Activated CD8-positive, alpha-beta memory T cell treated with anti-CD3 and anti-CD28 coated beads for 1 hour (primary cell): ENCODE data around the gene SUPT3H.

ENCODE experiments used
- DNase-seq, 2 donors: peaks; one replicate each; pipeline ENCODE4 v3.0.0-alpha.2; 2020; ENCODE audit warnings: low read depth in 1 of 2; ENCODE audit errors: extremely low read depth in 1 of 2

The SUPT3H gene

DNA sequence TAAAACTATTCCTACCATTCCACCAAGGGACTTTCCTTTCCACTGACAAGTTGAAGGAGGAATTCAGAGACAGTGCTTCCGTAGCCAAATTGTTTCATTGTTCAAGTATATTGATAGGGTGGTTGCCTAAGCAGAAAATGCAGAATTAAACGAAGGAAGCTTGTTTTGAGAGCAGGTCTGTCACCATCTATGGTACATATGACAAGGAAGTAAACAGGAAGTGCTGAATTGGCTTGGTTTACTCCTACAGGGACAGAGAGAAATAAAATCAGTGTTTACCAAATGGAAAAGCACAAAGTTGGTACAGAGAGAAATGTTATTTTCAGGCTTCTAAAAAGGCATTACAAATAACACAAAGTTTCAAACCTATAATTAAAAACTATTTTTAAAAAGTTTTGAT is 568.5 kb downstream of the SUPT3H start:
- no peak for DNase-seq

DNA sequence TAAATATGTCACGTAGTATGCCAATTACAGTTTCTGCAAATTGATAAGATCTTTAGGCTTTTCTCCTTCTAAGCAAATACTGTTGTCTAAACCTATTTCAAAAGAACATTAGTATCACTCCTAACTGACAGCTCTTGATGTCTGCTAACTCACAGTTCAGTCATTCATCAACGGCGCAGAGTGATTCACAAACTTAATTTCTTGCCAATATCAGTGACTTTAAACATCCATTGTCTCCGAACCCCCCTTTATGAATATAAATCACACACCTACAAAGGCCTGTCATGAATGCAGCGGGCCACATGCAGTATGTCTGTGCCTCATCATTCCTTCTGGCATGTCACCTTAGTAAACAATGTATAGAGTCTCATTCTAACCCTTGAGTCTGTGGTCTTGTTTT is 569.6 kb downstream of the SUPT3H start:
- no peak for DNase-seq

DNA sequence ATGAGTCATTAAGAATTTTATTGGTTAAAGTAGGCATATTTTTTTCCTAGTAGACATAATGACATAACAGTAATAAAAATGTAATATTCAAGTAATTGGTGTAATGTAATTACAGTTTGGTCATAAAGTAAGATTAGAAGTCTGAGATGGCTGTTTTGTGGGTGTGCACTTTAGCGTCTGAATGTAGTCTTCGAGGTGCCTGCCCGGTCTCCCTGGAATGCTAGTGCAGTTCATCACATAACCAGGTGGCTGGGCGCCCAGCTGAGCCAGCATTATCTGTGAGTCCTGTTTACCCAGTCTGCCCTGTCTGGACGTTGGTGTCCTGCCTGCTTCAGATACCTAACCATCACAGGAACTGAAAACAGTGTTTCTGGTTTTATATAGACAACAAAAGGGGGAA is 571.1 kb downstream of the SUPT3H start:
- DNase-seq: no peak

DNA sequence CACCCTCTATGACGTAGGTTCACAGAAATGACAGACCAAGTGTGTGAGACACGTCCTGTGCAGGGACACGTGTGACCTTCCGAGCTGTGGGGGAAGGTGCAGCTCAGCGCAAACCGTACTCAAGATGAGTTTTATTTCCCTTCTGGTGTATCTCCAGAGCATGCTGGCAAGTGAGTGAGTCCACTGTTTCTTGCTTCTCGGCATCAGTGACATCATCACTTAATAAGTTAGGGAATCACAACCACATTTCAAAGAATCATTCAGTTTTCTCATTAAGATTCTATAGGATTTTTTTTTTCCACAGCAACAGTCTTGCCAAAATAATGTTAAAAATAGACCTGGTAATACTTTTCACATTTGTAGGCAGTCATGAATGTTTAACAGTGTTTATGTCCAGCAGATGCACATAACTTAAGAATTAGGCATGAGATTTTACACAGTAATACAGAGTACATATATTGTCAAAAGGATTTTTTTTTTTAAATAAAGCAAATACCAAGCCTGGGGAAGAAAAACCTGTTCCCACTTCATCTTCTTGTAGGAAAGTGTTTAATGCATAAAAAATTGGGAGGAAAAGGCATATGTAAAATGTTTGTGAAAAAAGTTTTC is 572.4 kb downstream of the SUPT3H start:
- no peak for DNase-seq

DNA sequence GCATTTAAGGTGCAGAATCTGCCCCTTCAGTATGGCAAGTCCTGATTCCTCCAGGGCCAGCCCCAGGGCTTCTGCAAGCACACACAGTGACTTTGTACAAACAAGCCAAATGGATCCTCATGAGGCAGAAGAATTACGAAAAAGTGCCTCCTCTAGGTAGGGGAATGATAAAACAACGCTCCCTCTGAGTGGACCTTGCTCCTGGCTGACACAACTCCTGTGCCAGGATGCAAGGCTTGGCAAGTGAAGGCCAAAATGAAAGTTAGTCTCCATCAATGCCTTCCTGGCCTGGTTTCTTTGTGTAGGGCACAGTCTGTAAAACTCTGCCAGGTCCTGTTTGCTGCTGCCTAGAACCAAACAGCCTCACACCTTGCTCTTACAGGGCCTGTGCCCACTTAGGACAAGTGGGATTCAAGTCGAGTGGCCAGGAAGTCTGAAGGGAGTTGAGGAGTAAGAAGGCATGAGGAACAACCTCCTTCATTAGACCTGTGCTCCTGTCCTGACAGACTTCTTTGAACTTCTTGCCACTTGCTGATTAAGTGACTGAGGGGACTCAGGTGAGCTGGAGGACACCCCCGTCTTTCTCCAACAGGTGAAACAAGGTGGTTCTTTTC is 573.1 kb downstream of the SUPT3H start:
- DNase-seq: no peak

DNA sequence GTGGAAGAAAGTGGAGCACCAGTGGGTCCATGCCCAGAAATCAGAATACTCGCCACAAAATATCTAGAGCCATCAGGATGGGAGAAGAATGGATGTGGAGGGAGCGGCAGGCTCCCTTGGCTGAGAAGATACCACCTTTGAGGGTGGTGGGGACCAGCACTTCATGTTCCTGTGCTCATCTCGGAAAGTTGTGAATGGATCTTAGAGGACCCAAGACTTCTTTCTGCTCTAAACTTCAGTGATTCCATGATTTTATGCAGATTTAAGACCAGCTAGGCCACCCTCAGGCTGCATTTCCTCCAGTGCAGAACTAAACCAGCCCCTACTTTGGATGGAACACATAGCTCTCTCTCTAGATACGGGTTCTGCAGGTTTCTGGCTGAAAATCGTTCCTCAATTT is 573.7 kb downstream of the SUPT3H start:
- DNase-seq: no peak

DNA sequence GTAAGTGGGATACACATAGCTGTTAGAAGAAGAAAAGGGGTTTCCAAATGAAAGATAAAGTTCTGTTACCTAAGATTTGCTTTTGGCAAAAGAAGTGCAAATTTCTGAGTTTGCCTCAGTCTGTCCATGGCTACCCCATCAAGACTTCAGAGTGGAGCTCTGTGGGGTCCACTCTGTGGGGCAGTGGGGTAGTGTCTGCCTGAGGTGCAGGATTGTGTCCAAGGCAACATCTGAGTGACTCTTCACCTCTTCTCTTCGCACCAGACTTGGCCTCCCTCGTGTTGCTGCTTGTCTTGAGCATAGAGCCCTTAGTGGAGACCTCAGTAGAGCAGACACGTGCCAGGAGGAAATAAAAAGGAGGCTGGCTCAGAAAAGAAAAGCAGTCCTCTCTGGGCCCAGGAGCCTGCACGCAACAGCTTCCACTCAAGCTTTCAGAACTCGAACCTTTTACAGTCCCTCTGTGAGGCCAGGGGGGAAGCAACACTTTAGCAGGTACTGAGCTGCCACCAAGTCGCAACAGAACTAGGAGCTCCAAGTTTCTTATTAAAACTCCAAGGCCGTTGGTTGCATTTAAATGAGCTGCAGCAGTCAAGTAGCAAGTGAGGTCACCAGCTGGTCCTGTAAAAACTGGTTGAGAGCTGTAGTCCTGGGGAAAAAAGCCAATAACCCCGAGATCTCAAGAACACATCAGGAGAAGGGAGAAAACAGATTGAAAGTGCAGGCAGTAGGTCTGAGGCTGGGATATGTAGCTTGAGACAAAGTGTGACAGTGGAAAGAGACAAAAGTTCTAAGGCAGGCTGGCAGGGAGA is 576.7 kb downstream of the SUPT3H start:
- DNase-seq: no peak

DNA sequence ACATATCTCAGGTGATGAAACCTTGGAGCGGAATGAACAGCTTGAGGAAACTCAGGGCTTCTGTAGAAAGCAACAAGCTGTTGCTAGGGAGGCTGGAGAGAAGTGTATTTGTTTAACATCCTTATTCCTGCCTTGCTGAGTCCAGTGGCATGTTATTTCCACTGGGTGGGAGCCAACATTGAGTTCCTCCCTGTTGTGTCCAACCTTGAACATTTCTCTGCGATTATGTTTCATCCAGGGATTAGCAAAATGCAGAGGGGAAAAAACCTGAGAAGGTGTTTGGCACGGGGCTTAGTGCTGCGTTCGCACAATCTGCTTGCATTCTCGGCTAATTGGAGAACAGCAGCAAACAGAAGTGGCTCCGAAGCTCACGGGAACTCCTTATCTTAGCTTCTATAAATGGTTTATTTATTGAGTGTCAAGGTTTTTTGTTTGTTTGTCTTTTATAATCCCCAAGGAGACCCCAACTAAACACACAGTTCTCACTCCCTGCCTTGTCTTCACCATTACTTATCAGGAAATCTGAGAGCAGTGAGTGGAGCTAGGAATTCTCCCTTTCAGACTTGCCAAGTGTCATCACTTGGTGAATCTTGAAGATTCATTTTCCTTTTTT is 577.5 kb downstream of the SUPT3H start:
- no peak for DNase-seq

DNA sequence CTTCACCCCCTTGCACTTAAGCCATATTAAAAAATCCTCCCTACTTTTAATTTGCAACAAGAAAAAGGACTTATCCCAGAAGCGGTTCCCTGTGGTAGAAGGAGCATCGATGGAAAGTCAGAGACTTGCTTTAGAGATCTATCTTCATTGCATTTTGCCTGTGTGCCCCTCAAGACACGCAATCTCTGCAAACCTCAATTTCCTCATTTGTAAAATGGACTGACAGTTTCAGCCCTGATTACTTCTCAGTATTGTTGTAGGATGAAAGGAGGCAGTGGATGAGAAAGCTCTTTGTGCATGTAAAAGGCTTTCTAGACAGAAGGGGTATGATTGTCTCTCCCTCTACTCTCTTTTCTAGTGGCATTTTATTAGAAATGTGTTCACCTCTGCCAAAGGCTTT is 580.0 kb downstream of the SUPT3H start:
- no peak for DNase-seq

DNA sequence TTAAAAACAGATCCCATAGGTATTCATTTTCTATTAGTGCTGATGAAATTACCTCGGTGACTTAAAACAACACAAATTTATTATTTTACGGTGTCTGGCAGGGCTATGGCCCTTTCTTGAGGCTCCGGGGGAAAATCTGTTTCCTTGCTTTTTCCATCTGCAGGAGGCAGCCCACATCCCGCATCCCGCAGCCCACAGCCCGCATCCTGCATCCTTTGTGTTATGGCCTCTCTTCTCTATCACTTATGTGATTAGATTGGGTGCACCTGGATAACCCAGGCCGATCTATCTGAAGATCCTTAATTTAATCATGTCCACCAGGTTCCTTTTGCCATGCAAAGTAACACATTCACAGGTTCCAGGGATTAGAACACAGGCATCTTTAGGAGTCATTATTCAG is 582.4 kb downstream of the SUPT3H start:
- DNase-seq: no peak

DNA sequence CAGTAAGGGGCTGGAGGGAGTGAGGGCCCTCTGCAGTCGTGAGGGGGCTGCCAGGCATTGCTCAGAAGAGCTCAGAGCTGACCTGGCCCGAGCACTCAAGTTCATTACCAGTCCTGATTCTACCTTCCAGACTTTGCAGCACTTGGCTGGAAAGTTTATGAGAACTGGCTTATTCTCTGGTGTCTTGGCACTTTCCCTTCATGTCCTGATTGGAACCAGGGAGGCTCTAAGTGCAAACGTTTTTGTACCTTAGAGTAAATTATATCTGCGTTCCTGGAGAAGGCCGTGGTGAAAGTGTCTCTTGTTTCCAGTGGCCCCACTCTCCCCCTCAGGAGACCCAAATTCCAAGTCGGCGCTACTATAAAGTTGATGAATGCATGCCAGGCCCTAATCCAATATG is 587.9 kb downstream of the SUPT3H start:
- DNase-seq: no peak

DNA sequence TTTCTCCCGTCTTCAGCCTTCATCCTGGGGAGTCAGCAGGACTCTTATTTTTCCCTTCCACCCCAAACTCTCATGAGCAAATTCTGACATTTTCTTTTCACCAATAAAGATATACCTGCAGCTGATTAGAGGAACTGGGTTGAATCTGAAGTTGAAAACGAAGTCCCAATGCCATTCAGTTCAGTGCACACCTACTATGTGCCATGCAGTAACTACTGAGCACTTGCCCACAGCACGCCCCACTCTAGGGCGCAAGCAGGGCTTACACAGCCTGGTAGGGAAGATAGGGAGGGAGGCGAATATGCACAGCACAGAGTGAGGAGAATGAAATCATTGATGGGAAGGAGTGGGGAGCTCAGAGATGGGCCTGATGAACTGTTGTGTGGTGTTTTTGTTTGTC is 588.7 kb downstream of the SUPT3H start:
- DNase-seq: no peak

DNA sequence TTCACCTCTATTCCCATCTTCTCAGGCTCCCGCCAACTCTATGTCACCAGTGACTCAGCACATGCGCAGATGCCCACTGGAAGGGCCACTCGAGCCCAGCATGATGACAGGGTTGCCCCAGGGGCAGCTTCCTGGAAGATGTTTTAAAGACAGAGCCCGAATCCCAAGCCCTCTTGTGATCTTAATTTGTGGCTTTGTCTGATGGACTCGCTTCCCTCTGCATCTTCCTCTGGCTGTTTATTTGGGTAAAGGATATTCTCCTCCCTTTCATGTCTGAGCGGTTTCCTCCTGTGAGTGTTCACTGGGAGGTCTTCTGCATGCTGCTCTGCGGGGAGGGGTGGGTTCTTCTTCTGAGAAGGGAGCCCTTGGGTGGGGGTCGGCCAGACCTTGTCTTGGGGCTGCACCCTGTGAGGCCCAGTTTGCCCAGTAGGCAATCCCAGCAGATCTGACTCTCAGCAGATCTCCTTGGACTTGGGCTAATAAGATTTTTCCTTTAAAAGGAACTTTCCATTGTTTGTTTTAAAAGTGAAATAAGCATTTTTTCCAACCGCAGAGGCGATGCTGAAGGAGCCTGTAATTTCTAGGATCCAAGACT is 589.2 kb downstream of the SUPT3H start:
- DNase-seq: no peak

DNA sequence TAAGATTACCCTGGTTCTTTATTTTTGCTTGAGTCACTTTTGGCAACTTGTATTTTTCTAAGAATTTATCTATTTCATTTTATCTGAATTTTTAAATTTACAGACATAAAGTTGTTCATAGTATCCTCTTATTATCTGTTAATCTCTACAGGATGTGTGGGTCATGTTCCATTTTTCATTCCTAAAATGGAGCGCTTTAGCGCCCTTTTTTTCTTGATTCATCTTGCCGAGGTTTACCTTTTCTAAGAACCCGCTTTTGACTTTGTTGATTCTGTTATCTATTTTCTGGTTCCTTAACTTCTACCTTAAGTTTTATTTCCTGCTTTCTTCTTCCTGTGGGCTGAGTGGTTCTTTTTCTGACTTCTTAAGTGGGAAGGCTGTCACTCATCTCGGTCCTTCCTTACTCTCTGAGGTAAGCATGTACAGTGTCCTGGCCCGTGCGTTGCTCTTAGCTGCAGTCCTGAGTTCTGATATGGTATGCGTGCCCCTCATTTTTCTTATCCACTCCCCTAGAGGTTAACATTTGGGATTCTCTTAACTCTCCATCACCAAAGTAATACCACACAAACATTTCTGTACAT is 590.4 kb downstream of the SUPT3H start:
- DNase-seq: no peak

DNA sequence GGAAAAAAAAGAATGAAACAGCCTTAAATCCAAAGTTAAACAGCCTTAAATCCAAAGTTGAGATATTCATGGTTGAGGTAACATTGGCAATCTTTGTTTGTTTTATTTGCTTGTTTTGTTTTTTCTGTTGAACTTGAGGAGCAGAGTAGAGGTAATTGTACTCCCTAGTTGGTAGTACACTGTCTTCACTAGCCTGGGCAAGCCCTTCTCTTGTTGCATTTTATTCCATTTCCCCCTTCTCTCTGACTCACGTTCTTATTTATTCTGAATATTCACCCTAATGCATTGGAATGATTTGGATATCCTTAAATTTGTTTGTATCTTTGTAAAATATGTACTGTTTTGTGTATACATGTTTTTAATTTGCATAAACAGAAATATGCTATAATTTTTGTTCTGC is 592.6 kb downstream of the SUPT3H start:
- no peak for DNase-seq

DNA sequence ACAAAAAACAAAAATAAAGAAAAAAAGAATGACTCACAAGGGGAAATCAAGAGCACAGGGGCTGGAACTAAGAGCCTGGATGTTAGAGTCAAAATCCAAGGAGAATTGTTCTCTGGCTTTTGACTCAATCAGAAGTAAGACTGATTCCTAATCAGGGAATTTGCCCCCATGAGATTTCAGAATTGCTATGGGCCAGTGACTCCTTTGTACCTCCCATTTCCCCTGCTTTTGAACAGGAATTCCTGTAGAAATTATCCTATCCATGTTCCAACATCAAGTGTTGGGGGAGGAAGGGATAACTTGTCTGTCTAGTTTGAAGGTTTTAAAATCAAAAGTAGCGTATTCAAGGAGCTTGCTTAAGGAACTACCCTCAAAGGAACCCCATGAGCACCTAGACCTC is 593.5 kb downstream of the SUPT3H start:
- no peak for DNase-seq

DNA sequence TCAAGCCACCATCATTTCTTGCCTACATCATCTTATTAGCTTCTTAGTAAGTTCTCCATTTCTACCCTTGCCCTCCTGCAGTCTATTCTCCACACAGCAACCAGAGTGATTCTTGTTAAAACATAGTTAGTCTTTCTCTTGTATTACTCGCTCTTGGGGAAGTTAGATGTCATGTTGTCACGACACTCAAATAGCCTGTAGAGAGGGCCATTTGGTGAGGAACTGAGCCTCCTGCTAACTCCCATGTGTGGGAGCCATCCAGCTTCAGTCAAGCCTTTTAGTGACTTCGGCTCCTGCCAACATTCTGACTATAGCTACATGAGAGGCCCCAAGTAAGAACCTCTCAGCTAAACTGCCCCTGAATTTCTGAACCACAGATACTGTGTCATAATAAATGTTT is 594.8 kb downstream of the SUPT3H start:
- no peak for DNase-seq

DNA sequence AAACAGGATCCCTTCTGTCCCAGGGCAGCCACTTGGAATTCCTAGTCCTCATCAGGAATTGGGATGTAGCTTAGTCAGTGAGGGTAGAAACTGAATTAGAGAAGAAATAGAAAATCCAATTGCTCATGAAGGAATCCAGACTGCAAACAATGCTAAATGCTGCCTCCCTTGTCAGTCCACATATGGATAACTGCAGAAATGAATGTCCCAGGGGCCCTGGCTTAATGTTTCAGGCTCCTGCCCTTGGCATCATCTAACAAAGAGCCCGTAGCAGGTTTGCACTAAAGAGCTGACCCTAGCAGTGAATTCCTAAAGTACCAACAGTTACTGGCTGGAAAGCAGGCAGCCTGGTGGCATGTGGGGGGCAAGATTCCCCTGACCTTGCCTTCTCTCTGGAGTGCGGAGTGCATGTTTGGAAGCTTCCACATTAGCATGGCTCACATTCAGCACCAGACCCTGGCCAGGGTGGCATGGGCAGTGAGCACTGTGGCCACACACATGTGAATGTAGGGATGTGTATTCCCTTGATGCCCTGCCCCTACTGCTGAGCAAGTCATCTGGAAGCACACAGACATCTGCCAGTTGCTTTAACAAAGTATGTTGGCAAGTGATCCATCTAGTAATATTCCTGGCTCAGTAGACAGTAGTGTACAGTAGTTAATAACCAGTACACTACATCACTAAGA is 595.7 kb downstream of the SUPT3H start:
- DNase-seq: no peak

DNA sequence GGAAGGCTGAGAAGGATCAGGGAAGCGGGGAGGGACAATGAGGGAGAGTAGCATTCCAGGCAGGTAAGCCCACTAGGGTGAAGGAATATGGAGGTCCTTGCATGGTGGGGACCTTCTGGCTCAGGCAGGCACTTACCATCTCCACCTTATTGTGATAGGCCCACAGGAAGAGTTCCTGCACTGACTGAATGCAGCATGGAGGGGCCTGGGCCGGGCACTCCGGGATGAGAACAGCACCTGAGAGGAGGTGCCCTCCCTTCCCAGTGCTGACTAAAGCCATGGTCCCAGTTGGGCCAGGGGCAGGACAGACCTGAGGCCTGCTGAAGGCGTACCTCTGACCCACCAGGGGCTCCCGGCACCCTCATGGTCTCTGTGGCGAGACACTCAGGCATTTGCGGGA is 597.6 kb downstream of the SUPT3H start:
- DNase-seq: no peak

DNA sequence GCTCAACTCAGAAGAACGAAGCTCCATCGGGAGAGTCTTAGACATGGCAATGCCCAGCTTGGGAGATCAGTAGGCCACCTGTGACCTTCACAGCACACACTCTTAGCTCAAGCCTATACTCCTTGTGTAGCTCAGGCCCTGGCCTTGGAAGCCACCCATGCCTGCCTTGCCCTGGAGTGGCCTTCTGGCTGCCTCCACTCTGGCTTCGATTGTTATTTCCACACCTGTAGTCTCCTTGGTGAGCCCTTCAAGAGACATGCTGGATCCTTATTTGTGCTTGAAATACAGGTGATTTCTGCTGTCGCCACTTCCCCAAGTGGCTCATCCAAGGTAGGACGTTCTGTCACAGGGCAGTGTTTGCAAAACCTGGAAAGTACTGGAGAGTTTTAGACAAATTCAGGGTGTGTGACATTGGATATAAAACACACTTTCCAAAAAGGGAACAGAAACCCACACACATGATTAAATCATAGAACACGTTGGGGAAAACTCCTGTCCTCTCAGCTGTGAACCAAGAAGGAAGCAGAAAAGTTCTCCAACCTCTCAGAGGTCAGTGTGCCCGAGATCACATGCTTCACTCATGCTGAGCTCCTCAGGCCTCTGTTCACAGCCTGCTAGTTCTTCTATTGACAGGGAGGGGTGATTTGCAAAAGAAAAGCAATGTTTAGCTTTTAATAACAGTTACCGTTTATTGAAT is 598.5 kb downstream of the SUPT3H start:
- no peak for DNase-seq
